B cell (primary cell): ENCODE data around the gene SPIRE1. TPM values are rescaled to one million over a fixed set of nuclear protein-coding genes. Genes with fewer than 3 reads are reported as not detected.

ENCODE experiments used
- ATAC-seq: fragments of 200-7000 bp; cut with Tn5 transposase; one replicate; pipeline ENCODE4 v1.10.0; 2021; ENCODE audit warnings: low read depth, mild to moderate bottlenecking, moderate number of reproducible peaks, moderate library complexity
- CTCF ChIA-PET: fragments of 350-600 bp; sonication (Branson Sonifier 250); formaldehyde crosslinking; loops from one replicate; lab custom pipeline; 2021; ENCODE audit warnings: antibody characterized with exemption, inconsistent platforms; lab: Charles Lee
- POLR2A ChIA-PET: fragments of 350-600 bp; sonication (Branson Sonifier 250); formaldehyde crosslinking; loops from one replicate; lab custom pipeline; 2021; ENCODE audit warnings: antibody characterized with exemption; lab: Charles Lee
- DNase-seq: peaks from one replicate; pipeline ENCODE4 v3.0.0; 2013
- H2AFZ ChIP-seq: 2 replicates; pipeline ENCODE4 v1.6.1; 2012; ENCODE audit warnings: mild to moderate bottlenecking, low read depth, low read length; ENCODE audit not compliant: insufficient read depth, poor library complexity, severe bottlenecking
- H3K27ac ChIP-seq, 2 donors: 1 replicate in 1 of 2; 2 replicates in 1 of 2; pipeline ENCODE4 v1.5.1; 2012 to 2013; ENCODE audit warnings: low read length in 2 of 2, mild to moderate bottlenecking in 2 of 2, moderate library complexity in 1 of 2
- H3K27me3 ChIP-seq, 4 experiments: fragments of 200-600 bp in 1 of 4; sonication (generic) in 1 of 4; replicated peaks in 1 of 4; 1 replicate in 2 of 4; 2 replicates in 2 of 4; pipeline versions ENCODE4 v1.6.1 to v1.7.0; 2013 to 2016; ENCODE audit warnings: low read length in 3 of 4, mild to moderate bottlenecking in 2 of 4, mixed read lengths in 1 of 4, moderate library complexity in 1 of 4; ENCODE audit not compliant: insufficient read depth in 4 of 4, control insufficient read depth in 3 of 4; ENCODE audit errors: control extremely low read depth in 1 of 4
- H3K36me3 ChIP-seq, 2 experiments: replicated peaks in 1 of 2; 1 replicate in 1 of 2; 2 replicates in 1 of 2; pipeline versions ENCODE4 v1.6.1 to v1.7.1; 2013; ENCODE audit warnings: low read length in 1 of 2; ENCODE audit not compliant: insufficient read depth in 2 of 2, control insufficient read depth in 1 of 2; ENCODE audit errors: control extremely low read depth in 1 of 2, extremely low read depth in 1 of 2
- H3K4me1 ChIP-seq, 2 donors: fragments of 200-600 bp in 1 of 2; sonication (generic) in 1 of 2; 1 replicate in 1 of 2; 2 replicates in 1 of 2; pipeline versions ENCODE4 v1.5.1 to v1.6.1; 2013 to 2017; ENCODE audit warnings: low read length in 2 of 2; ENCODE audit not compliant: control insufficient read depth in 2 of 2, insufficient read depth in 2 of 2
- H3K4me2 ChIP-seq: replicated peaks from 2 replicates; pipeline ENCODE3; 2012; ENCODE audit warnings: mild to moderate bottlenecking, low read depth, low read length; ENCODE audit not compliant: poor library complexity, severe bottlenecking
- H3K4me3 ChIP-seq, 5 experiments: fragments of 200-600 bp in 1 of 5; sonication (generic) in 1 of 5; 1 replicate in 3 of 5; 2 replicates in 2 of 5; pipeline versions ENCODE4 v1.5.1 to v1.7.0; 2011 to 2016; ENCODE audit warnings: low read length in 4 of 5, mild to moderate bottlenecking in 4 of 5, low read depth in 2 of 5, control low read depth in 1 of 5, moderate library complexity in 1 of 5; ENCODE audit not compliant: insufficient read depth in 1 of 5; ENCODE audit errors: control extremely low read depth in 1 of 5, extremely low read depth in 1 of 5
- H3K79me2 ChIP-seq: fragments of 200-600 bp; sonication (generic); one replicate; pipeline ENCODE4 v1.6.0; 2016; ENCODE audit warnings: low read length; ENCODE audit not compliant: control insufficient read depth, insufficient read depth
- H3K9ac ChIP-seq: fragments of 200-600 bp; sonication (generic); 2 replicates; pipeline ENCODE4 v1.6.1; 2017; ENCODE audit warnings: mild to moderate bottlenecking, low read length, moderate library complexity
- H3K9me3 ChIP-seq, 3 donors: one replicate each; pipeline versions ENCODE4 v1.6.1 to v1.7.1; 2013; ENCODE audit warnings: low read length in 2 of 3; ENCODE audit not compliant: control insufficient read depth in 2 of 3, insufficient read depth in 1 of 3; ENCODE audit errors: control extremely low read depth in 1 of 3
- H4K20me1 ChIP-seq: 2 replicates; pipeline ENCODE4 v1.6.0; 2012; ENCODE audit warnings: mild to moderate bottlenecking, low read length; ENCODE audit not compliant: insufficient read depth, control insufficient read depth, poor library complexity, severe bottlenecking
- H3K27ac Mint-ChIP-seq: one replicate; pipeline ENCODE4 v1.8.0; 2021; ENCODE audit warnings: mixed read lengths
- H3K27me3 Mint-ChIP-seq: one replicate; pipeline ENCODE4 v1.8.0; 2021; ENCODE audit warnings: mixed read lengths
- H3K4me1 Mint-ChIP-seq: one replicate; pipeline ENCODE4 v1.8.0; 2021; ENCODE audit warnings: mixed read lengths
- H3K4me3 Mint-ChIP-seq: one replicate; pipeline ENCODE4 v1.8.0; 2021; ENCODE audit warnings: mixed read lengths
- H3K9me3 Mint-ChIP-seq: one replicate; pipeline ENCODE4 v1.8.0; 2022; ENCODE audit warnings: mixed read lengths; ENCODE audit not compliant: insufficient read depth
- EZH2 ChIP-seq: IDR thresholded peaks from 2 replicates; pipeline ENCODE4 v1.6.1; 2012; ENCODE audit warnings: borderline replicate concordance, low read depth, mild to moderate bottlenecking, moderate library complexity, low read length; ENCODE audit not compliant: insufficient read depth, poor library complexity, severe bottlenecking
- WGBS: methylation state at CpG from one replicate; pipeline ENCODE4 v1.1.5; 2013; ENCODE audit warnings: missing lambda C conversion rate; ENCODE audit not compliant: insufficient coverage; 5-methylcytosine and 5-hydroxymethylcytosine counted together
- intact Hi-C: fragments of 100-400 bp; cut with micrococcal nuclease; formaldehyde crosslinking; loops from one replicate; pipeline ENCODE4 v1.10.0; 2022
- polyA plus RNA-seq: library from polyadenylated mRNA; depleted of rRNA; stranded (reverse); fragments of >200 nt; gene quantifications from 2 replicates; pipeline ENCODE4 v1.2.3, GENCODE V29; 2012
- total RNA-seq, 2 donors: library from RNA; stranded (reverse); fragments of 120-200 nt in 1 of 2; gene quantifications; 1 replicate in 1 of 2; 2 replicates in 1 of 2; pipeline versions ENCODE4 v1.2.3 to v1.2.4, GENCODE V29; 2013 to 2022
- TF ChIP-seq, protein P1 (sequence below): fragments of 200-600 bp; IDR thresholded peaks from one replicate; pipeline ENCODE4 v1.8.0; 2022; ENCODE audit warnings: antibody characterized with exemption, mild to moderate bottlenecking

Gene SPIRE1
- total and polyA plus RNA-seq, 2 donors (not counting 1 experiment from before 2014, with no cell fraction given): 0.22 to 4.0 TPM

- Histone ChIP-seq H3K27ac (no peak overlapping the region), H3K9ac (no peak overlapping the region), H3K4me2 (no peak overlapping the region), H3K27me3 (peaks cover 0 to 11% (median 0%) of the 10 kb centered on the region in 4 experiments), H3K9me3 (no peaks in the 10 kb centered on the region), H3K4me3 (no peak overlapping the region), H4K20me1 (no peaks in the 10 kb centered on the region), H3K4me1 (peaks cover 9 to 18% of the 10 kb centered on the region in 2 donors), H3K79me2 (no peaks in the 10 kb centered on the region), H2AFZ (no peak overlapping the region), H3K36me3 (no peaks in the 10 kb centered on the region)
- no peak overlapping the region for H3K4me3 Mint-ChIP-seq
- no peak overlapping the region for H3K27ac Mint-ChIP-seq
- no peaks in the 10 kb centered on the region for H3K9me3 Mint-ChIP-seq
- H3K27me3 Mint-ChIP-seq: peaks cover 3% of the 10 kb centered on the region
- TF ChIP-seq, protein P1, sequence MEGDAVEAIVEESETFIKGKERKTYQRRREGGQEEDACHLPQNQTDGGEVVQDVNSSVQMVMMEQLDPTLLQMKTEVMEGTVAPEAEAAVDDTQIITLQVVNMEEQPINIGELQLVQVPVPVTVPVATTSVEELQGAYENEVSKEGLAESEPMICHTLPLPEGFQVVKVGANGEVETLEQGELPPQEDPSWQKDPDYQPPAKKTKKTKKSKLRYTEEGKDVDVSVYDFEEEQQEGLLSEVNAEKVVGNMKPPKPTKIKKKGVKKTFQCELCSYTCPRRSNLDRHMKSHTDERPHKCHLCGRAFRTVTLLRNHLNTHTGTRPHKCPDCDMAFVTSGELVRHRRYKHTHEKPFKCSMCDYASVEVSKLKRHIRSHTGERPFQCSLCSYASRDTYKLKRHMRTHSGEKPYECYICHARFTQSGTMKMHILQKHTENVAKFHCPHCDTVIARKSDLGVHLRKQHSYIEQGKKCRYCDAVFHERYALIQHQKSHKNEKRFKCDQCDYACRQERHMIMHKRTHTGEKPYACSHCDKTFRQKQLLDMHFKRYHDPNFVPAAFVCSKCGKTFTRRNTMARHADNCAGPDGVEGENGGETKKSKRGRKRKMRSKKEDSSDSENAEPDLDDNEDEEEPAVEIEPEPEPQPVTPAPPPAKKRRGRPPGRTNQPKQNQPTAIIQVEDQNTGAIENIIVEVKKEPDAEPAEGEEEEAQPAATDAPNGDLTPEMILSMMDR: no peak
- TF ChIP-seq EZH2: no peak
- ATAC-seq: no peak
- ChIA-PET POLR2A (no interaction called here), CTCF (no interaction called here)
- intact Hi-C loops: no loop called here
- 97% methylated on average over 8 of the region's 9 CpGs for WGBS
- DNase-seq: no peak
- peaks cover 18% of the 10 kb centered on the region for H3K4me1 Mint-ChIP-seq
Measured at GRCh38 chr18:12410081-12410481, 247.8 kb downstream of the SPIRE1 start.

GRCh38 chr18:12409469-12409868 is 248.4 kb downstream of the SPIRE1 start:
- 85% methylated on average over 1 of the region's 3 CpGs for WGBS
- intact Hi-C loops: loop anchor here (5.0 kb wide), 1 partner anchor 428 kb away; no protein-coding TSS in a partner anchor

More at GRCh38 chr18:12409469-12409868, 248.4 kb downstream of the SPIRE1 start:
- no peak overlapping the region for H3K4me3 Mint-ChIP-seq
- H3K27me3 ChIP-seq: peaks cover 0 to 17% (median 0%) of the 10 kb centered on the region in 4 experiments
- no peak overlapping the region for H2AFZ ChIP-seq
- TF ChIP-seq, protein P1: no peak
- TF ChIP-seq EZH2: no peak
- no peaks in the 10 kb centered on the region for H3K9me3 Mint-ChIP-seq
- no peak for ATAC-seq
- H4K20me1 ChIP-seq: no peaks in the 10 kb centered on the region
- H3K4me1 Mint-ChIP-seq: peaks cover 18% of the 10 kb centered on the region
- no peak for DNase-seq
- CTCF ChIA-PET: interaction anchor here (0.6 kb wide), 1 partner anchor 476 kb away, joined by 3 read pairs; no protein-coding TSS in a partner anchor
- H3K4me3 ChIP-seq: no peak overlapping the region
- no peak overlapping the region for H3K27ac ChIP-seq
- no peak overlapping the region for H3K4me2 ChIP-seq
- no peaks in the 10 kb centered on the region for H3K36me3 ChIP-seq
- peaks cover 9 to 18% of the 10 kb centered on the region in 2 donors for H3K4me1 ChIP-seq
- peak overlapping the region; percentile 32 for H3K27ac Mint-ChIP-seq
- no peak overlapping the region for H3K9ac ChIP-seq
- H3K79me2 ChIP-seq: no peaks in the 10 kb centered on the region
- H3K9me3 ChIP-seq: no peaks in the 10 kb centered on the region
- POLR2A ChIA-PET: interaction anchor here (0.7 kb wide), 1 partner anchor 375 kb away, joined by 9 read pairs; no protein-coding TSS in a partner anchor
- H3K27me3 Mint-ChIP-seq: peaks cover 7% of the 10 kb centered on the region
